Choroid plexus epithelial cell (primary cell): ENCODE measurements around the gene SKIC2.

Experiments
- DNase-seq: peaks from one replicate; pipeline ENCODE4 v3.0.0-alpha.2; 2010; ENCODE audit warnings: low read depth
- H3K4me3 ChIP-seq: 2 replicates; pipeline ENCODE4 v1.5.1; 2011; ENCODE audit warnings: low read depth, mild to moderate bottlenecking, control low read depth, low read length, moderate library complexity
- TF ChIP-seq, protein P1 (sequence below): conservative IDR thresholded peaks from 2 replicates; pipeline ENCODE4 v1.5.1; 2011; ENCODE audit warnings: low read depth, mild to moderate bottlenecking, control low read depth, inconsistent platforms, low read length, moderate library complexity

Gene SKIC2

DNA sequence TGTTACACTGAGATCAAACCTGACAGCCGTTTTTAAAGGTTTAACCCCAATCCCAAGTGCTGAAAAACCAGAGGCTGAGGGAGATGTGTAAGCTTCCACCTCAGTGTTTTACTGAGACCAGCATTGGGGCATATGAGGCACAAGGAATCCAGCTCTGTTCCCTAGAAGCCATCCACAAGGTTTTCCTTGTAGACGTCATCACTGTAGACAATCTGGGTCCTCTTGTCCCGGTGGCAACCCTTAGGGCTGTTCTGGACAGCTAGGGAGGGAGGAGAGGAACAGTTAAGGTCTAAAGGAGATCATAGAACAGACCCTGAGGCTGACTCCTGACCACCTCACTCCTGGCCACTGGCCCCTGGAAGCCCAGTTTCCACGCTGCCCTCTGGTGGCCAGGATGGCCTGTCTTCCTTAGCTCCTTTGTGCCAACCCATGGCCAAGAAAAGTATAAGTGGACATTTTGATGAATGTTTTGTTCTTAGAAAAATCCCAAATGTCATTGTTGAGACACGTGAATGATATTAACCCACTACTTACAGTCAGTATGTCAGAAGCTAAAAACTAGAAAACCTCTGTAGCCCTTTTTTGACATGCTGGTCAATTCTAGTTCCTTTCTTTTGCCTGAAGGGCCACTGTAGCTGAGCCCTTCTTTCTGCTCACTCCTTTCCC, 6.7 kb upstream of the SKIC2 start:
- H3K4me3 ChIP-seq = no peak overlapping the region
- TF ChIP-seq, protein P1, sequence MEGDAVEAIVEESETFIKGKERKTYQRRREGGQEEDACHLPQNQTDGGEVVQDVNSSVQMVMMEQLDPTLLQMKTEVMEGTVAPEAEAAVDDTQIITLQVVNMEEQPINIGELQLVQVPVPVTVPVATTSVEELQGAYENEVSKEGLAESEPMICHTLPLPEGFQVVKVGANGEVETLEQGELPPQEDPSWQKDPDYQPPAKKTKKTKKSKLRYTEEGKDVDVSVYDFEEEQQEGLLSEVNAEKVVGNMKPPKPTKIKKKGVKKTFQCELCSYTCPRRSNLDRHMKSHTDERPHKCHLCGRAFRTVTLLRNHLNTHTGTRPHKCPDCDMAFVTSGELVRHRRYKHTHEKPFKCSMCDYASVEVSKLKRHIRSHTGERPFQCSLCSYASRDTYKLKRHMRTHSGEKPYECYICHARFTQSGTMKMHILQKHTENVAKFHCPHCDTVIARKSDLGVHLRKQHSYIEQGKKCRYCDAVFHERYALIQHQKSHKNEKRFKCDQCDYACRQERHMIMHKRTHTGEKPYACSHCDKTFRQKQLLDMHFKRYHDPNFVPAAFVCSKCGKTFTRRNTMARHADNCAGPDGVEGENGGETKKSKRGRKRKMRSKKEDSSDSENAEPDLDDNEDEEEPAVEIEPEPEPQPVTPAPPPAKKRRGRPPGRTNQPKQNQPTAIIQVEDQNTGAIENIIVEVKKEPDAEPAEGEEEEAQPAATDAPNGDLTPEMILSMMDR = peak; percentile 94
- DNase-seq = peak; percentile 78

DNA sequence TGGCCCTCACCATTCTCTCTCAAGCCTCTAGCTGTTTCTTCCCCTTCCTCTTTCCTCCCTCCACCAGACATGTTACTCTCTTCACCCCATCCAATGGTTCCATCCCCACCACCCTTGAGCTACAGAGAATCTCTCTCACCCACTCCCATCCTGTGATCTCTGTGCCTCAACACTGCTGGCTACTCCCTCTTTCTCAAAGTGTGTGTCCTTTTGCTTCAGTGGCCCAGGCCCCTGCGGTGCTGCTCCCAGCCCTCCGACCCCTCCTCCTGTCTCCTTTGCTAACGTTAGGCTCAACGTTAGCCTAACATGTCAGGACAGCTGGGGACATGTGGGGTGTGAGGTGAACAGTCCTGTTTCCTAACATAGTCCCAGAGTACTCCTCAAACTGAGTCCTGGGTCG, 6.1 kb upstream of the SKIC2 start:
- no peak overlapping the region for H3K4me3 ChIP-seq
- no peak for DNase-seq
- TF ChIP-seq, protein P1 = no peak

DNA sequence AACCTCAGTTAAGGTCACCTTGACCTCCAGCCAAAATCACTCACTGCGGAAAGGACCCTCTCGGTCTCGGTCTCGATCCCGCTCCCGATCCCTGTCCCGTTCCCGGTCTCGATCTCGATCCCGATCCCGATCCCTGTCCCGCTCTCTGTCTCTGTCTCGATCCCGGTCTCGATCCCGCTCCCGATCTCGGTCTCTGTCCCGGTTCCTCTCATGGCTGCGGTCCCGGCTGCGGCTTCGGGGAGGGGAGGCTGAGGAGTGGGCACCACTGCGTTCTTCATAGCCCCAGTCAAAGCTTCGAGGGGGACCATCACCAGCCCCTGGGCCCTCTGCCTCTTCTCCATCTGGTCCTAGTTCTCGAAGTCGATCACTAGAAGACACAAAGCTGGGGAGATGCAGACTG, 4.5 kb upstream of the SKIC2 start:
- DNase-seq = no peak
- TF ChIP-seq, protein P1 = no peak
- H3K4me3 ChIP-seq = no peak overlapping the region

DNA sequence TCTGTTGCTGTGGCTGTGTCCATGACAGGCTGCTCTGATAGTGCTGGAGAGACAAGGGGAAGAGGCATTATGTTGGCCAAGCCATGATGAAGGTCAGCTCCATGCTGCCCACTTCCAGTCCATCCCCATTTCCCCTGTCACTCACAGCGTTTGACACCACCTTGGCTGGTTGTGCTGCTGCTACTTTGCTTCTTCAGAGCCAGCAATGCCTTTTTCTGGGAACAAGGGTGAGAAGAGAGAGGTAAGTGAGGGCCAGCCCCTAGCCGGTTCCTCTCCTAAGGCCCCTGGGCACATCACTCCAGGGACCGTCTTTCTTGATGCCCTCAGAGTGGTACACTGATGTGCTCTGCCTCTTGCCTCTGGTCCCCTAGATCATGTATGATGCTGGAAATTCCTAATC, 2.2 kb upstream of the SKIC2 start:
- no peak overlapping the region for H3K4me3 ChIP-seq
- no peak for DNase-seq
- TF ChIP-seq, protein P1 = no peak

DNA sequence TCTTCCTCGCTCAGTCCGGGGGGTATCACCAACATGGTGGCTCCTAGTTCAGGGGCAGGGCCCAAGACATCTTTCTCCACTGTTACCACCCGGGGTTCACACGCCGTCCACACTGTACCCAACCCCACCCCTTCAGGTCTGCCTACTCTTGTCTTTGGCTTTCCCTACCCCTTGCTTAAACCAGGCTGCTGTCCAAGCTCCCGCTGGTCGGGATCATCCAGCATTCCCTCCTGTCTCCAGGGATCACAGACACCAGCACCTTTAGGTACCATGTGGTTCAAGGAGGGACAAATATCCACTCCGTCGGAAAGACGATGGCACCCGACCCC, 599 bp upstream of the SKIC2 start:
- TF ChIP-seq, protein P1 = no peak
- no peak for DNase-seq
- peak overlapping the region; percentile 97 for H3K4me3 ChIP-seq

DNA sequence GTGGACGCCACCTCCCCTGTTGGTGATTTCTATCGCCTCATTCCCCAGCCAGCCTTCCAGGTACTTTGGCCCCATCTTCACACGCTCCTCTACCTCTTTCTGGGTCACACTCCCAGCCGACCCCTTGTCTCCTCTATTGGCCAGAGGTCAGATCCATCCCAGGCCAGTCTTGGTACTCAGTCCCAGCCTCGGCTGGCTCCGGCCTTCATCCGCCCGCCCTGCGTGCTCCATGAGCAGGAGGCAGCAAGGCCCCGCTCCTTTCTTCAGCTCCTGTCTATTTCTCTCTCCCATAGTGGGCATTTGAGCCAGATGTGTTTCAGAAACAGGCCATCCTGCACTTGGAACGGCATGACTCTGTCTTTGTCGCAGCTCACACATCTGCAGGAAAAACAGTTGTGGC, 2.6 kb downstream of the SKIC2 start:
- TF ChIP-seq, protein P1 = no peak
- H3K4me3 ChIP-seq = no peak overlapping the region
- DNase-seq = no peak

DNA sequence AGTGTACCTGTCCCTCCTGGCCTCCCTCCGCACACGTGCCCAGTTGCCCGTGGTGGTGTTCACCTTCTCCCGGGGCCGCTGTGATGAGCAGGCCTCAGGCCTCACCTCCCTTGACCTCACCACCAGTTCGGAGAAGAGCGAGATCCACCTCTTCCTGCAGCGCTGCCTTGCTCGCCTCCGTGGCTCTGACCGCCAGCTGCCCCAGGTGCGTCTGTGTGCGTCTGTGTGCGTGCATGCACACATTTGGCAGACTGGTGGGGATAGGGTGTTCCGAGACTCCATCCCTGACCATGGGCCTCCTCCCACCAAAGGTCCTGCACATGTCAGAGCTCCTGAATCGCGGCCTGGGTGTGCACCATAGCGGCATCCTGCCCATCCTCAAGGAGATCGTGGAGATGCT, 4.9 kb downstream of the SKIC2 start:
- no peak overlapping the region for H3K4me3 ChIP-seq
- DNase-seq = no peak
- TF ChIP-seq, protein P1 = no peak
